GM12874 (cell line): ENCODE results near the gene LRRK1.

ENCODE experiments used
- CTCF ChIP-seq: IDR thresholded peaks from 2 replicates; pipeline ENCODE4 v1.5.1; 2011; ENCODE audit warnings: low read depth, mild to moderate bottlenecking, control low read depth, low read length, moderate library complexity; ENCODE audit not compliant: insufficient read depth

The LRRK1 gene

GRCh38 chr15:100885811-100886210 lies 33.3 kb upstream of the LRRK1 start:
- TF ChIP-seq CTCF, result no peak

- TF ChIP-seq CTCF, result no peak
These were observed 31.8 kb upstream of the LRRK1 start for GRCh38 chr15:100887211-100887913.

GRCh38 chr15:100889385-100890050 lies 29.6 kb upstream of the LRRK1 start:
- TF ChIP-seq CTCF, result no peak

GRCh38 chr15:100890051-100890720 lies 29.0 kb upstream of the LRRK1 start:
- no peak for TF ChIP-seq CTCF

GRCh38 chr15:100890850-100891249 lies 28.3 kb upstream of the LRRK1 start:
- TF ChIP-seq CTCF, result no peak

GRCh38 chr15:100891307-100892012 lies 27.7 kb upstream of the LRRK1 start:
- TF ChIP-seq CTCF, result no peak

GRCh38 chr15:100892013-100892355 lies 27.2 kb upstream of the LRRK1 start:
- TF ChIP-seq CTCF, result no peak
